Inflammatory macrophage (primary cell): Measurements from ENCODE around the gene ALG14.
"Not testable (repeated sequence)": the region's sequence is repeated elsewhere in the genome, so short reads cannot be mapped to it uniquely, and the experiment has no call there.

Experiments
- DNase-seq, 2 donors: peaks; one replicate each; pipeline ENCODE4 v3.0.0-alpha.2; 2020 to 2022
- total RNA-seq, 18 experiments: gene quantifications; one replicate each; lab custom pipeline; 2026; ENCODE audit warnings: mixed read lengths in 6 of 18, inconsistent platforms in 2 of 18; lab: John Stamatoyannopoulos, UW

Gene ALG14
- 5.5 to 23.0 (median 14.7) reads per million in 18 experiments for total RNA-seq

- DNase-seq, result peak; percentile 93 to 96
Measured at GRCh38 chr1:95072532-95073419, at the start of gene ALG14. TSS of gene ALG14 (minus strand) at chr1:95072951. CDS start at chr1:95072898, 53 bp downstream.

- DNase-seq, result no peak
Measured at GRCh38 chr1:95122151-95122697, 49.5 kb upstream of the ALG14 start.

GRCh38 chr1:95119273-95119672 is 46.5 kb upstream of the ALG14 start:
- DNase-seq, result no peak

GRCh38 chr1:95118710-95119109 is 46.0 kb upstream of the ALG14 start:
- no peak for DNase-seq

- DNase-seq, result no peak
Measured at GRCh38 chr1:95118067-95118499, 45.3 kb upstream of the ALG14 start.

GRCh38 chr1:95117207-95118066 is 44.7 kb upstream of the ALG14 start, which contains the start of gene TLCD4:
TSS of gene TLCD4 (plus strand) at chr1:95117355. CDS start at chr1:95143902, 26,547 bp downstream.
- no peak for DNase-seq

GRCh38 chr1:95116580-95117206 is 43.9 kb upstream of the ALG14 start:
- DNase-seq, result peak; percentile 10 to 27

- DNase-seq, result no peak
Measured at GRCh38 chr1:95115708-95116137, 43.0 kb upstream of the ALG14 start.

GRCh38 chr1:95113684-95114083 is 40.9 kb upstream of the ALG14 start:
- DNase-seq, result no peak

- no peak for DNase-seq
Measured at GRCh38 chr1:95111014-95111413, 38.3 kb upstream of the ALG14 start.

- DNase-seq, result no peak
Measured at GRCh38 chr1:95108792-95109191, 36.0 kb upstream of the ALG14 start.

- peak; percentile 45 to 79 for DNase-seq
Measured at GRCh38 chr1:95098196-95098595, 25.4 kb upstream of the ALG14 start.

- no peak for DNase-seq
Measured at GRCh38 chr1:95097426-95097825, 24.7 kb upstream of the ALG14 start.

GRCh38 chr1:95096218-95096841 is 23.6 kb upstream of the ALG14 start:
- DNase-seq, result no peak

GRCh38 chr1:95095833-95096217 is 23.1 kb upstream of the ALG14 start:
- DNase-seq, result peak; percentile 72 to 86

GRCh38 chr1:95094923-95095322 is 22.2 kb upstream of the ALG14 start:
- DNase-seq, result no peak

GRCh38 chr1:95093296-95093695 is 20.5 kb upstream of the ALG14 start:
- DNase-seq, result no peak

GRCh38 chr1:95092891-95093290 is 20.1 kb upstream of the ALG14 start:
- not testable (repeated sequence) for DNase-seq

GRCh38 chr1:95091290-95091689 is 18.5 kb upstream of the ALG14 start:
- DNase-seq, result not testable (repeated sequence)

GRCh38 chr1:95089650-95090287 is 17.0 kb upstream of the ALG14 start:
- DNase-seq, result no peak

GRCh38 chr1:95088303-95088702 is 15.6 kb upstream of the ALG14 start:
- DNase-seq, result no peak
